GM21423 (cell line): Measurements from ENCODE around the gene YKT6.
"Not testable (repeated sequence)": the region's sequence is repeated elsewhere in the genome, so short reads cannot be mapped to it uniquely, and the experiment has no call there.

Source experiments
- ATAC-seq: cut with Tn5 transposase; IDR thresholded peaks from one replicate; pipeline ENCODE4 v1.9.1; 2021; ENCODE audit warnings: mild to moderate bottlenecking, moderate library complexity; ENCODE audit not compliant: unreplicated experiment

YKT6 gene

GRCh38 chr7:44172352-44172751 lies 28.4 kb upstream of the YKT6 start:
- no peak for ATAC-seq

GRCh38 chr7:44172803-44173424 lies 27.9 kb upstream of the YKT6 start:
- no peak for ATAC-seq

GRCh38 chr7:44173911-44174693 lies 26.7 kb upstream of the YKT6 start:
- ATAC-seq: no peak

GRCh38 chr7:44174694-44174948 lies 26.2 kb upstream of the YKT6 start:
- not testable (repeated sequence) for ATAC-seq

- ATAC-seq: no peak
Observed at GRCh38 chr7:44175730-44176129, 25.0 kb upstream of the YKT6 start.

- no peak for ATAC-seq
Observed at GRCh38 chr7:44176486-44176885, 24.3 kb upstream of the YKT6 start.

GRCh38 chr7:44177570-44178131 lies 23.1 kb upstream of the YKT6 start:
- ATAC-seq: no peak

GRCh38 chr7:44180631-44181030 lies 20.1 kb upstream of the YKT6 start:
- ATAC-seq: no peak

GRCh38 chr7:44182827-44183226 lies 18.0 kb upstream of the YKT6 start:
- ATAC-seq: no peak

- ATAC-seq: no peak
Observed at GRCh38 chr7:44183386-44183785, 17.4 kb upstream of the YKT6 start.

GRCh38 chr7:44184206-44184872 lies 16.4 kb upstream of the YKT6 start:
- no peak for ATAC-seq

GRCh38 chr7:44184873-44185446 lies 15.8 kb upstream of the YKT6 start:
- ATAC-seq: no peak

GRCh38 chr7:44185729-44186128 lies 15.0 kb upstream of the YKT6 start:
- no peak for ATAC-seq

GRCh38 chr7:44186736-44187135 lies 14.0 kb upstream of the YKT6 start:
- ATAC-seq: no peak

- ATAC-seq: no peak
Observed at GRCh38 chr7:44187636-44188416, 13.0 kb upstream of the YKT6 start.

GRCh38 chr7:44188480-44189225 lies 12.1 kb upstream of the YKT6 start:
- no peak for ATAC-seq

GRCh38 chr7:44189286-44189992 lies 11.3 kb upstream of the YKT6 start, which contains the start of gene GCK:
Gene GCK (minus strand): TSS chr7:44189439. CDS start chr7:44188953, 486 bp downstream.
- ATAC-seq: no peak

GRCh38 chr7:44189993-44190872 lies 10.5 kb upstream of the YKT6 start:
- no peak for ATAC-seq
